Dedifferentiated amniotic fluid mesenchymal stem cell (primary cell): ENCODE measurements around the gene LYZL6.
"Not testable (repeated sequence)": the region's sequence is repeated elsewhere in the genome, so short reads cannot be mapped to it uniquely, and the experiment has no call there.

ENCODE experiments used
- DNase-seq: peaks from one replicate; pipeline ENCODE4 v3.0.0-alpha.2; 2016; ENCODE audit errors: extremely low spot score

Gene LYZL6

GRCh38 chr17:35906926-35907637, 36.4 kb downstream of the LYZL6 start:
- no peak for DNase-seq

GRCh38 chr17:35906191-35906925, 37.2 kb downstream of the LYZL6 start:
- DNase-seq: no peak

- no peak for DNase-seq
Observed at GRCh38 chr17:35903451-35903850, 40.1 kb downstream of the LYZL6 start.

GRCh38 chr17:35901631-35902175, 41.8 kb downstream of the LYZL6 start:
- no peak for DNase-seq

GRCh38 chr17:35900708-35901480, 42.6 kb downstream of the LYZL6 start:
- no peak for DNase-seq

GRCh38 chr17:35900280-35900679, 43.2 kb downstream of the LYZL6 start:
- no peak for DNase-seq

GRCh38 chr17:35898283-35899070, 45.0 kb downstream of the LYZL6 start:
- no peak for DNase-seq

GRCh38 chr17:35897772-35898171, 45.7 kb downstream of the LYZL6 start:
- DNase-seq: not testable (repeated sequence)

- DNase-seq: no peak
Observed at GRCh38 chr17:35895636-35896587, 47.6 kb downstream of the LYZL6 start.

- DNase-seq: no peak
Observed at GRCh38 chr17:35894206-35894605, 49.3 kb downstream of the LYZL6 start.

- DNase-seq: no peak
Observed at GRCh38 chr17:35893751-35894150, 49.8 kb downstream of the LYZL6 start.

- DNase-seq: no peak
Observed at GRCh38 chr17:35892091-35893035, 51.1 kb downstream of the LYZL6 start.

- no peak for DNase-seq
Observed at GRCh38 chr17:35891269-35891668, 52.2 kb downstream of the LYZL6 start.

GRCh38 chr17:35890774-35891155, 52.7 kb downstream of the LYZL6 start:
- no peak for DNase-seq

GRCh38 chr17:35889818-35890773, 53.4 kb downstream of the LYZL6 start:
- DNase-seq: peak; percentile 48

- DNase-seq: no peak
Observed at GRCh38 chr17:35889241-35889640, 54.3 kb downstream of the LYZL6 start.
